Ovary (tissue), 9 donors: ENCODE measurements around the gene ANKH. TPM values are rescaled to one million over a fixed set of nuclear protein-coding genes. Genes with fewer than 3 reads are reported as not detected.

ENCODE experiments used
- DNase-seq, 5 donors: peaks; one replicate each; pipeline ENCODE4 v3.0.0-alpha.2; 2019 to 2020
- H3K27ac ChIP-seq, 2 donors: fragments of 200-600 bp; one replicate each; pipeline versions ENCODE4 v1.5.1 to v1.8.0; 2019 to 2022
- H3K27me3 ChIP-seq: fragments of 200-600 bp; one replicate; pipeline ENCODE4 v1.8.0; 2022
- H3K36me3 ChIP-seq: fragments of 200-600 bp; sonication (generic); one replicate; pipeline ENCODE4 v1.5.1; 2019
- H3K4me1 ChIP-seq: one replicate; pipeline ENCODE4 v1.8.1; 2013; ENCODE audit warnings: mild to moderate bottlenecking, moderate library complexity; ENCODE audit not compliant: insufficient read depth
- H3K4me3 ChIP-seq: fragments of 200-600 bp; sonication (generic); one replicate; pipeline ENCODE4 v1.5.1; 2017
- H3K9me3 ChIP-seq, 2 donors: fragments of 200-600 bp in 1 of 2; sonication (generic) in 1 of 2; one replicate each; pipeline versions ENCODE4 v1.5.1 to v1.8.1; 2013 to 2019; ENCODE audit warnings: mild to moderate bottlenecking in 1 of 2, moderate library complexity in 1 of 2
- CTCF ChIP-seq, 3 donors: fragments of 450-650 bp in 2 of 3; fragments of 200-600 bp in 1 of 3; IDR thresholded peaks; one replicate each; pipeline versions ENCODE4 v1.5.1 to v1.8.0; 2016 to 2022; ENCODE audit warnings: antibody characterized with exemption in 3 of 3, mild to moderate bottlenecking in 1 of 3
- EP300 ChIP-seq: sonication (generic); formaldehyde crosslinking; IDR thresholded peaks from one replicate; pipeline ENCODE4 v1.6.1; 2017; ENCODE audit warnings: antibody characterized with exemption
- POLR2A ChIP-seq: fragments of 450-650 bp; IDR thresholded peaks from one replicate; pipeline ENCODE4 v1.6.1; 2017; ENCODE audit warnings: antibody characterized with exemption, mild to moderate bottlenecking, moderate library complexity
- WGBS, 3 donors: extraction: QIAGEN DNeasy Blood & Tissue Kit in 1 of 3; methylation state at CpG; one replicate each; pipeline versions ENCODE4 v1.1.5 to v1.1.7; 2013 to 2017; 5-methylcytosine and 5-hydroxymethylcytosine counted together
- intact Hi-C, 4 donors: fragments of 100-400 bp; cut with DNase I; formaldehyde crosslinking; loops; one replicate each; pipeline versions ENCODE4 v1.11.0 to v1.15.1; 2022 to 2023
- polyA plus RNA-seq, 2 donors: library from polyadenylated mRNA; stranded (reverse); fragments of 200-250 nt in 1 of 2; fragments of 350-450 nt in 1 of 2; fragmentation: Illumina TruSeq in 1 of 2; extraction: RNeasy Lipid Tissue Mini Kit (QIAGEN cat#74804) in 1 of 2; gene quantifications; one replicate each; pipeline ENCODE4 v1.2.3, GENCODE V29; 2013 to 2014
- total RNA-seq, 7 donors: library from RNA; depleted of rRNA in 2 of 7; stranded (reverse); fragments of >200 nt in 2 of 7; fragmentation: NEBNext Ultra II Directional in 3 of 7; extraction: Animal tissue kit (Norgen Biotek cat#: 25700) in 3 of 7; gene quantifications; one replicate each; pipeline versions ENCODE4 v1.1.0 to v1.2.4, GENCODE V29; 2016 to 2023
- donor health status: DM: no; HTN: no; CAD: no; lungs with moderate emphysema.
- donor health status: DM: no; HTN: no; CAD: no.
- donor health status: Bipolar disorder and iron deficiency.
- donor health status: DM: yes; HTN: yes; CAD: no.
- donor health status: DM: no; HTN: no; CAD: no.
- donor health status: DM: yes; HTN: yes; CAD: no.

Gene ANKH
- total and polyA plus RNA-seq, 9 donors: 17.2 to 80.7 (median 44.6) TPM

- WGBS, 3 donors: 71 to 76% (median 73%) methylated on average over 13 of the region's 13 CpGs
These were observed 170.8 kb downstream of the ANKH start for GRCh38 chr5:14700478-14701436.

GRCh38 chr5:14699807-14700400, 171.7 kb downstream of the ANKH start:
- H3K27me3 ChIP-seq: no peaks in the 10 kb centered on the region
- H3K9me3 ChIP-seq: no peaks in the 10 kb centered on the region
- TF ChIP-seq POLR2A: no peak
- TF ChIP-seq CTCF (IDR thresholded peaks at IDR 0.05): no peak
- TF ChIP-seq EP300: no peak
- DNase-seq: no peak
- no peak overlapping the region for H3K27ac ChIP-seq
- no peak overlapping the region for H3K4me3 ChIP-seq
- H3K36me3 ChIP-seq: no peaks in the 10 kb centered on the region
- intact Hi-C loops: no loop called here
- no peaks in the 10 kb centered on the region for H3K4me1 ChIP-seq
- 91 to 94% (median 93%) methylated on average over 8 of the region's 8 CpGs for WGBS, 3 donors

More at GRCh38 chr5:14700478-14701436, 170.8 kb downstream of the ANKH start:
- Histone ChIP-seq H3K27ac (no peak overlapping the region), H3K9me3 (no peaks in the 10 kb centered on the region), H3K4me1 (no peaks in the 10 kb centered on the region), H3K36me3 (no peaks in the 10 kb centered on the region), H3K4me3 (no peak overlapping the region), H3K27me3 (no peaks in the 10 kb centered on the region)
- DNase-seq: no peak
- no peak for TF ChIP-seq CTCF (IDR thresholded peaks at IDR 0.05)
- intact Hi-C loops: no loop called here

- Histone ChIP-seq H3K27me3 (no peaks in the 10 kb centered on the region), H3K9me3 (no peaks in the 10 kb centered on the region), H3K27ac (no peak overlapping the region), H3K4me1 (no peaks in the 10 kb centered on the region), H3K36me3 (no peaks in the 10 kb centered on the region), H3K4me3 (no peak overlapping the region)
- intact Hi-C loops: no loop called here
- 90 to 98% (median 91%) methylated on average over 2 of the region's 2 CpGs for WGBS, 3 donors
- TF ChIP-seq CTCF (IDR thresholded peaks at IDR 0.05) (no peak), EP300 (no peak), POLR2A (no peak)
- no peak for DNase-seq
These were observed 172.4 kb downstream of the ANKH start for GRCh38 chr5:14699159-14699558.

- Histone ChIP-seq H3K4me3 (no peak overlapping the region), H3K36me3 (no peaks in the 10 kb centered on the region), H3K9me3 (no peaks in the 10 kb centered on the region), H3K27me3 (no peaks in the 10 kb centered on the region), H3K4me1 (no peaks in the 10 kb centered on the region), H3K27ac (no peak overlapping the region)
- TF ChIP-seq EP300 (no peak), CTCF (IDR thresholded peaks at IDR 0.05) (no peak), POLR2A (no peak)
- intact Hi-C loops: no loop called here
- WGBS, 3 donors: 86 to 91% (median 86%) methylated on average over 1 of the region's 1 CpG
- DNase-seq: no peak
These were observed 173.1 kb downstream of the ANKH start for GRCh38 chr5:14698495-14698894.
